DMS53 (cell line): ENCODE measurements around the gene ECHS1.
"Not testable (repeated sequence)": the region's sequence is repeated elsewhere in the genome, so short reads cannot be mapped to it uniquely, and the experiment has no call there.

Experiments
- DNase-seq: peaks from one replicate; lab custom pipeline; 2025; lab: John Stamatoyannopoulos, UW

The ECHS1 gene

DNA sequence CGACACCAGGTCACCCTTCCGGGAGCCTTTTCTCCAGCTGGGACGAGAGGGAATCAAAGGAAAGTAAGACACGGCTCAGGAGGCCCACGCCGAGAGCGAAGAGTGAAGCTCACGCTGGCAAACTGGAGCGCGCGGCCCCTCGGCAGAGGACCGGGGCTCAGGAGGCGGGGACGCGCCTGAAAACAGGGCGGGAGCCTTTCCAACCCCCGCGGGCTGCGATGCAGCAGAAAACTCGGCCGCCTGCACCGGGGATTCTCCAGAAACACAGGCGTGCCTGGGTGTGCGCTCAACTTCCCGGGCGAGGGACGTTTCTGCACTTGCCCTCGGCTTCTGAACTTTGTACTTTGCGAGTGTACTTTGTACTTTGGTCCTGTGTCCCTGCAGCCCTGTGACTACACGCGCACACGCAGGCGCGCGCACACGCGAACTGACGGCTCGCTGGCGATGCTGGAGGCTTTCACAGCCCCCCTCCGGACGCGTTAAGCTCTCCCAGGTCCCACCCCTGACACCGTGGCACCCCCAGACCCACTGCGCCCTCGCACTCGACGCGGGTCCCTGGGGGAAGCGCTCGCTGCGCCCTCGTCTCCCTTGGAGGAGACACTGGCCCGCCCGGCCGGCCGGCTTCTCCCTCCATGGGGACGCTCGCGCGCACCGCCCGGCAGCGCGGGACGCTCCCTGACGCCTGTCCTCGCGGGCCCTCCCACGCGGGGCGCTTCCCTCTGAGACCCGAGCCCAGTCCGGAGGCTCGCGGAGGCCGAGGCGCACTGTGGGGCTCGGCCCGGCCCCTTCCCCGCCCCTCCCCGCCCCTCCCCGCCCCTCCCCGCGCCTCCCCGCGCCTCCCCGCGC is 5.3 kb upstream of the ECHS1 start:
- peak; percentile 75 for DNase-seq

GRCh38 chr10:133377818-133378250 is 4.7 kb upstream of the ECHS1 start:
- DNase-seq, result no peak

DNA sequence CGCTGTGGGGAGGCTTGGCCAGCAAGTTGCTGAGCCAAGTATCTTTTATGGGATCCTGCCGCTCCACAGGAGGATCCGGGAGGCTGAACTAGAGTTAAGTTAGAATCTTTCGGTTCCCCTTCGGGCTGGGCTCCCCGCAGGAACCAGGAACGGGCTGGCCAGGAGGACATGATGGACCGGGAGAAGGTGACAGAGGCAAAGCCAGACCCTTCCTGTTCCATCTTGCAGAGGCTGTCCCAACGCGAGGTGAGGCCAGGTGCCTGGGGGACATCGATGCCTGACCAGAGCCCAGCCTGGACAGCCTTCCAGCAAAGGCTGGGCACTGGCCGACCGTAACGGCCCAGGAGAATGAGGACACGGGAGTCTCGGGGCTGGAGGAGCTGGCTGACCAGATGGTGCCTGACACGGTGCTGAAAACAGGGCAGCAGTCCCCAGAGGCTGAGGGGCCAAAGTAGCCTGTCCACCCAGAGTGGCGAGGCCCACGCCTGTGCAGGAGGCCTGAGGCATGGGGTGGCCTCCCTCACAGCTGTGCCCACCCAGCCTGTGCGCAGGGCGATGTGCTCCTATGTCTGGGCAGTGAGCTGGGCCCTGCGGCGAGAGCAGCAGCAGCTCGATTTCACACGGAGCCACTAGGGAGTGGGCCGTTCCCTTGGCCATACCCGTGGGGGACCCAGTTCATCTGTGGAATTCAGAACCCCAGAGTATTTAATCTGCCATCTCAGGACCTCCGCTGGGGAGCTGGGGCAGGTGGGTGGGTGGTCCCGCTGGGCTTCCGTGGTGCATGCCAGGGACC is 4.1 kb upstream of the ECHS1 start:
- DNase-seq, result no peak

- DNase-seq, result not testable (repeated sequence)
Measured at GRCh38 chr10:133376183-133376582, 3.0 kb upstream of the ECHS1 start.

GRCh38 chr10:133375357-133376115 is 2.4 kb upstream of the ECHS1 start:
- no peak for DNase-seq

DNA sequence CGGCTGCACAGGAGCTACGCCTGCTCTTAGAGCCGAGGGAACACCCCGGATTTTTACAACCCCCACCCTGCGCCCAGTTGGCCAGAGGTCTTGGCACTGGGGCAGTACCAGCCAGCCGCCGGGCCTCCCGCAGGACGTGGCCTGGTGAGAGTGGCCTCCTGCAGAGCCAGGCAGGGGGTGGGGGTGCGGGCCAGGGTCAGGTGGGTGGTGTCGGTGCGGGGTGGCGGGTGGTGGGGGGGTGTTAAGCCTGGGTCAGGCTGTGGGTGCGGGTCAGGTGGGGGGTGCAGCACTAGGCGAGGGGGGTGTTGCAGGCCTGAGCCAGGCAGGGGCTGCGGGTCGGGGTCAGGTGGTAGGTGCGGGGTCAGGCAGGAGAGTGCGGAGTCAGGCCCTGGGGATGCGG is 647 bp downstream of the ECHS1 start:
- DNase-seq, result no peak

- DNase-seq, result no peak
Measured at GRCh38 chr10:133370030-133370786, 2.9 kb downstream of the ECHS1 start.

DNA sequence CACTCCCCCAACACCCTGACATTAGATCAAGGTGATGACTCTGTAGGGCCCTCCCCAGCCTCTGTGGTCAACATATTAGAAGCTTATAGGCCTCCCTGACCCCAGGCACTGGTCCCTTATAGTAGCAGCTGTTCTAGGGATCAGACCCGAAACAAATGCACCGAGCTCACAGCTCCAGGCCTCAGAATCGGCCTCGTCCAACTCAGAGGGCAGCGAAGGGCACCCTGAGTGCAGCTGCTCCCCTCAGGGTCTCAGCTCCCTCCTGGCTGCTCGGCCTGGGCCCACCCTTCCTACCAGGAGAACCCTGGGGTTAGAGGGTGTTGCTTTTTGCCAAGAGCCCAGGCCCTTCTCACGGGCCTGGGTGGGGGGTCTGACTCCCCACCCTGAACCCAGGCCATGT is 5.0 kb downstream of the ECHS1 start:
- DNase-seq, result no peak

DNA sequence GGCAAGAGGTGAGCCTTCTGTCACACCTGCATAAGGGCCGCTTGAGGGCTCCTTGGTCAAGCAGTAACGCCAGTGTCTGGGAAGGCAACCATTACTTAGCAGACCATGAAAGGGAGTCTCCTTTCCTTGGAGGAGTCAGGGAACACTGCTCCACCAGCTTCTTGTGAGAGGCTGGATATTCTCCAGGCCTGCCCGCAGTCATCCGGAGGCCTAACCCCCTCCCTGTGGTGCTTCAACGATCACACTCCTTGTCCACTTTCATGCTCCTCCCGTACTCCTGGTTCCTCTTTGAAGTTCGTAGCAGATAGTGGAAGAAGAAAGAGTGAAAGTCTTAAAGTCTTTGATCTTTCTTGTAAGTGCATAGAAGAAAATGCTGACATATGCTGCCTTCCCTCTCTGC is 5.7 kb downstream of the ECHS1 start:
- not testable (repeated sequence) for DNase-seq

- DNase-seq, result no peak
Measured at GRCh38 chr10:133366751-133367150, 6.4 kb downstream of the ECHS1 start.

GRCh38 chr10:133366130-133366478 is 7.0 kb downstream of the ECHS1 start:
- DNase-seq, result no peak

DNA sequence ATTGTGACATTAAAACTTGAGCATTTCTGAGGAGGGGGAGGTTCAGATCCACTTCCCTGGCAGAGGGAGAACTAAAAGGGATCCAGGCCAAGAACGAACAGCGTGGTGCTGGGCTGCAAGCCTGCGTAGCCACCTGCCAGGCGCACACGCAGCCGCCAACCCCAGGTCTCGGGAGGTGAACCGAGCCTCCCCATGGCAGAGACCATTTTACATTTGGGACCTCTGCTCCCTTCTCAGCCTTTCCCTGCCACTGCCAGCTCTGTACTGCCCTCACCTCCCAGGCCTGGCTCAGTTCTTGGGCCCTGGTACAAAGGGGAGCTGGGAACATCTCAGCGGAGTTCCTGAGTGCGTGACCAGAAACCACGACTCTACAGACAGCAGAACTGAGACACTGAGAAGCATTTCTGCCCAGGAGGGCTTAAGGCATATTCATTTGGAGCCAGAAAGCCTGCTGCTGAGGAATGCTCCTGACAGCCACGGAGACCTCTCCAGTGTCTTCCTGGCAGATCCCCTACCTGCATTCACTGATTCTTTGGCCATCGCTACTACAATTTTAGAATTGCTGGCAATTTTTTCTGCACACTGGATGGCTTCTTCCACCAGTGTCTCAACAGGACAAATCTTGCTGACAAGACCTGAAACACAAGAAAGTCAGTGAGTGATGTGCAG is 7.6 kb downstream of the ECHS1 start:
- no peak for DNase-seq

DNA sequence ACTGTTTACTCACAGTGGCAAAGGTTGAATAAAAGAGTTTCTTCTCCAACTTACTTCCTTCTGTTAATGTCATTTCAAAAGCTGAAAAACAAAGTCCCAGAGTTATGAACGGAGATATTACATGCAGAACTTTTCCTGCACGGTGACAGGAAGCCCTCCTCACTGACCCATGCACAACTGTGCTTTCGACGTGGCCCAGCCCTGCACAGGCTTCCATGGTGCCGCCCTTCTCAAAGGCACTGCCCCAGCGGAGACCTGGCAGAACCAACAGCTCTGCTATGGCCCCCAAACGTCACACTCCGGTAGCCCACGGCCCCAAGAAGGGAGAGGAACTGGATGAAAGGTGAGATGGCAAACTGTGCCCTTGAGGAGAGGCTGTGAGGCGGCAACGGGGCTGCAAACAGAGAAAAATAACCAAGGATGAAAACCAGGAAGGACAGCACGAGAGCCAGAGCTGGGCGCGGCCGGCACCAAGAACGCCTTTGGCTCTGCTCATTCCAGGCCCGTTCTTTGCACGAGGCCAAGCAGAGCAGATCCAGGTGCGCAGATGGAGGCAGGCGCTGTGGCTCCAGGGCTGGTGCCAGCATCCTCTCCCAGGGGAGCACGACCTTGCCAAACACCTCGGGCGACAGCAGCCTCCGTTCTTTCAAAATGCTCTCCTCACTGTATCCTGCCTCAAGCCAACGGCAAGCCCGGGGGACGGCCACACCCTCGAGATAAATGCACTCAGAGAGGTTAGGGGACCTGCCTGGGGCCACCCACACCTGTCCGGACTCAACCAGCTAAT is 8.3 kb downstream of the ECHS1 start:
- no peak for DNase-seq

DNA sequence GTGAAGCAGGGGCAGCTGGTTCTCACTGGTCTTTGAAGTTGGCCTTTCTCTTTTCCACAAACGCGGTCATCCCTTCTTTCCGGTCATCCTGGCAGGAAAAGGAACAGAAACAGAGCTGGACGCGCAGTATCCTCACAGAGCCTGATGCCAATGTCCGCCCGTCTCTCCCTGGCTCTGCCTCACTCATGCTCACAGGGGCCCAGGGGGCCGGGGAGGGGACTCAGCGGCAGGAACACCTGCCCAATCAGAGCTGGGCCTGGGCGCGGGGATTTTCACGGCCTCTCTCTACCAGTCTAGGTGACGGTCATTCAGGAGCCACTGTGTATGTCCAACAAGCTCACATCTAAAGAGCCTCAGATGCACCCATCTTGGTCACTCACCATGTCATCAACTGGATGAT is 10.3 kb downstream of the ECHS1 start:
- DNase-seq, result no peak

GRCh38 chr10:133361773-133362441 is 11.2 kb downstream of the ECHS1 start:
- DNase-seq, result no peak

GRCh38 chr10:133361227-133361626 is 11.9 kb downstream of the ECHS1 start:
- DNase-seq, result no peak

DNA sequence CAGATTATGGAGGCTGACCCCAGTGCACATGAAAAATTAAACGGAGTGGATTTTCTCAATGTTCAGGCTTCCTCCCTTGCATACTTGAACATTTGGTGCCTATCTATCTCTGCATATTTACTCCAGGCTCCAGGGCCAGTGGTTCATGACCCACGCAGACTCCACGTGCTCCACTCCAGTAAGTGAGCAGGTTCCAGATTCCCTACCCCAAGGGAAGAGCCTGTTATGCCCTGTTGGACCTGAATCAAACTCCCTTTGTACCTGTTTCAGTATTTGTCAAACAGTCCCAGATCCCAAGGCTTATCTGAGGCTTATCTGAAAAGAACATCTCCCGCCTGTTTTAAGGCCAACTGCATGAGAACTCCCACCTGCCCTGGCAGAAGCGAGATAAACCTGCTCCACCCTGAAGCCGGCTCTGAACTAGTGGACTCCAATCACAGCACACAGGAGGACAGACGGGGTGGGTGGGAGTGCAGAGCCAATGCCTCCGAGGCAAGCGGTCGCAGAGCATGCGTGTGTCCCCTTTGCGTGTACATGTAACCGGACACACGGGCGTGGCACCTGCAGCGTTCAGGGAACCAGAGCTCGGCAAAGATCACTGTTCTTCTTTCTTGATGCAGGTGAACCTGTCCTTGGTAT is 13.1 kb downstream of the ECHS1 start:
- no peak for DNase-seq

- DNase-seq, result peak; percentile 78
Measured at GRCh38 chr10:133359554-133359971, 13.6 kb downstream of the ECHS1 start.

- no peak for DNase-seq
Measured at GRCh38 chr10:133358925-133359310, 14.2 kb downstream of the ECHS1 start.
